ENCODE results near the gene AKNA.
"Not testable (repeated sequence)": the region's sequence is repeated elsewhere in the genome, so short reads cannot be mapped to it uniquely, and the experiment has no call there.

Gene AKNA

DNA sequence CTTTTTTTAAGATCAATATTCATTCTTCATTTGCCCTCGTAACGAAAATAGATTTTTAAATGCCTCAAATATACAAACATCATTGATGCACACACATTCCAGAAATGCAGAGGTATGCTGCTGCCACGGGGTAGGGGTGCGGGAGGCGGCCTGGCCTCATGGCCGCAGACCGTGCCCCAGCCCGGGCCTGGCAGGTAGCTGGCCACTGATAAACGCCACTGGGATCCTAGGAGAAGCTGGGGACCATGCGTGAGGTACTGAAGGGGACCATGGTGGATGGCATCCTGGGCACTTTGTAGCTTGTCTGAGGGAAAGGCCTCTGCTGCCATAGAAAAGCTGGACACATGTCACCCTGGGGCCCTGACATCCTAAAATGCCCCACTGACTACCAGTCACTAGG, 51.6 kb downstream of the AKNA start:
- DNase-seq (ENCODE audit: low spot score), result no peak

DNA sequence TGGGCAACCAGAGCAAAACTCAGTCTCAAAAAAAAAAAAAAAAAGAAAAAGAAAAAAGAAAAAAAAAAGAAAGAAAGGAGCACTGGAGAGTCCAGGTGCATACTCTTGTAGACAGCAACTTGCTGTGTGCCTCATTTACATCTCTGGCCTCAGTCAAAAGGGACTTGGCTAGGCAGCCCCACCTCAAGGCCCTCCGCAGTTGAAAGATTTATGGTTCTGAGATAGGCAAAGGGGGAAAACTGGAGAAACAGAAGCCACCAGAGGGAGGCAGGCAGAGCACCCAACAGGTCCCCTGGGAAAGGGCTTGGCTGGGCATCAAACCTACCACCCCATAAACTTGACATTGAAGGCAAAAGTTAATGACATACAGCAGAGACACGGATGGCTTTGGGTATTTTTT, 52.0 kb downstream of the AKNA start:
- no peak for DNase-seq (ENCODE audit: low spot score)

DNA sequence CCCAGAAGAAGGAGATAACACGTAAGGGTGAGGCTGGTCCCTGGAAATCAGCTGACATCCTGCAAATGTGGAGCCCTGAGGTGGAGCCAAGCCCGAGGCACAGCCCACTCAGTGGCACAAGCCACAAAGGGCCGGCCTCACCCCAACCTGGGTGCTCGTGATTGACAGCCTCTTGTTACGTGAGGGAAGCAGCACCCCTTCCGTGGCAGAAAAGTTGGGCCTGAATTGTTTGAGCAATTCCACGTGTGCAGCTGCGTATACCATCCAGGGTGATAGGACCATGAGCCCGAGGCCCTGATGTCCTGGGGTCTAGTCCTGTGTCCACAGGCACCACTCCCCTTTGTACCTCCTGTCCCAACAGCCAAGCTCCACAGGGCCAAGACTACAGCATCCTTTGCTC, 53.3 kb downstream of the AKNA start:
- DNase-seq (ENCODE audit: low spot score), result no peak

DNA sequence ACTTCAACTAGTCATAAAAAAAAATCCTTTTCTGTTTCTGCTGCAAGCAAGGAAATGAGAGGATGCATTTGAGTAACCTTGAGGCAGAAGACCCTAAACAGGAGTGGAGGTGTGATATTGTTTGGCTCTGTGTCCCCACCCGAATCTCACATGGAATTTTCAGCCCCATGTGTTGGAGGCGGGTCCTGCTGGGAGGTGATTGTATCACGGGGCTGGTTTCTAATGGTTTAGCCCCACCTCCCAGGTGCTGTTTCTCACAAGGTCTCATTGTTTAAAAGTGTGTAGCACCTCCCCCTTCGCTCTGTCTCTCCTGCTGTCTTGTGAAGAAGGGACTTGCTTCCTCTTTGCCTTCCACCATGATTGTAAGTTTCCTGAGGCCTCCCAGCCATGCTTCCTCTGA, 54.1 kb downstream of the AKNA start:
- not testable (repeated sequence) for DNase-seq (ENCODE audit: low spot score)

DNA sequence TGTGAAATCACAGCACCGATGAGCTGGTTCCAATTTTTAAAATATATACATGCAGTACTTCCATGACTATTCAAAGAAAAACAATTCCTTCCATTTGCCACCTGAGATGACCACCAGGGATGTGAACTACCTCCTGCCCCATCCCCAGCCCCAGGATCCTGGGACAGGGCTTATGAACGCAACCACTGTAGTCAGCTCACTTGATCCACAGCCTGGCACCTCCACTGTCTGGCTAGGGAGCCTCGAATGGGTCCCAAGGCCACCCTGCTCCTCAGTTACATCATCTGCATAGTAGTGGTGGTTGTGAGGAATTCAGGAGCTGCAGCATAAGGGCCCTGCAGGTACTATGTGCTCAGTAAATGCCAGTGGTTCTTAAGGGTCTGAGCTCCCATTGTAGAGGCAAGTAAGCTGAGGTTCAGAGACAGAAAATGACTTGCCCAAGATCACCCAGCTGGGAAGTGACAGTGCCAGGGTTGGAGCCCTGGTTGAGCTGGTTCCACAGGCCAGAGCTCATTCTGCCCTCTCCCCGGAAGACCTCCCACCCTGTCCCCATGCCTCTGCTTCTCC, 55.2 kb downstream of the AKNA start:
- DNase-seq (ENCODE audit: low spot score), result not testable (repeated sequence)

DNA sequence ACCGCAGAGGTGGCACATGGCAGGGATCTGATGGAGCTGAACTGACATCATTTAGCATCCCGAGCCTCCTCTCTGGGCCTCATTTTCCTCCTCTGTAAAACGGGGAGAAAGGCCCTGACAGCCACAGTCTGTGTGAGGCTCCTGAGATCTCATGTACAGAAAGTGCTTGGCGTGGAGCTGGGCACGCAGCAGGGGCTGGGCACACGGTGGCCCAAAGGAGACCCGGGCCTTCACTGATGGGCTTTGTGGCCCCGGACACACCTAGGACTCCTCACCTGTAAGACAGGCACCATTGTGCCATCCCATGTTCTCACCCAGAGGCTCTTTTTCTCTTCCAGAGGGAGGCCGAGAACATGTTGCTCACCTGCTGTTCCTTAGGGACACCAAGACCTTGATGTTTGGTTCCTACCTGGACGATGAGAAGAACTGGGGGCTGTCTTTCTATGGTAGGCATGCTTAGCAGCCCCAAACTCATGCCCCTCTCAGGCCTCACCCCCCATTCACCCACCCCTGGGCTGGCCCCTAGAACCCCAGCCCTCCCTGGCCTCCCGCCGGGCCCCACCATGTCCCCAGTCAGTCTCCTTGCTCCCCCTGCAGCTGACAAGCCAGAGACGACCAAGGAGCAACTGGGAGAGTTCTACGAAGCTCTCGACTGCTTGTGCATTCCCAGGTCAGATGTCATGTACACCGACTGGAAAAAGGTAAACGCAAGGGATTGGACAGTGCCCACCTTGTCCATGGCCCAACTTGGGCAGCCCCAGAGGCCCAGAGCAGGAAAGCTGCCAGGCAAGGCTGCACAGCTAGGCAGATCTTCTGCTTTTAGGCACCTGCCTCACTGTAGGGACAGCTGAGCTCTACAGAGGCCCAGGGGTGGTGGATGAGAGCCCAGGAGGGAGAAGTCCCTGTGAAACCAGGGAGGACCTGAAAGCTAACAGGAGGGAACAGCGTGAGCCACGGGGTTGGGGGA, 56.3 kb downstream of the AKNA start:
- DNase-seq (ENCODE audit: low spot score), result not testable (repeated sequence)

DNA sequence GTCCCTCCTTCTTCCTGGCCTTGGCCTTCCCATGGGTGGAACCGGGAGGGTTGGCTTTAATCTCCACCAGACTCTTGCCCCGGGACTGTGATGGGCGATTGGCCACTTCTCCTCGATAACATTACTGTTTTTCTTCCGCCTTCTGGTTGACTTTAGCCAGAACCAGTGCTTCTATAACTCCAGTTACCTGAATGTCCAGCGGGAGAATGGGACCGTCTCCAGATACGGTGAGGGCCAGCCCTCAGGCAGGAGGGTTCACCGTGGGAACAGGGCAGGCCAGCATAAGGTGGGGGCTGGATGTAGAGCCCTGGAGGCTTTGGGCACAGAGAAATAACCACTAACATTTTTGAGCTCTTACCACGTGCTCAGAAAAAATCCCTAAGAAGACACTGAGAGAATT, 57.1 kb downstream of the AKNA start:
- DNase-seq (ENCODE audit: low spot score), result no peak

DNA sequence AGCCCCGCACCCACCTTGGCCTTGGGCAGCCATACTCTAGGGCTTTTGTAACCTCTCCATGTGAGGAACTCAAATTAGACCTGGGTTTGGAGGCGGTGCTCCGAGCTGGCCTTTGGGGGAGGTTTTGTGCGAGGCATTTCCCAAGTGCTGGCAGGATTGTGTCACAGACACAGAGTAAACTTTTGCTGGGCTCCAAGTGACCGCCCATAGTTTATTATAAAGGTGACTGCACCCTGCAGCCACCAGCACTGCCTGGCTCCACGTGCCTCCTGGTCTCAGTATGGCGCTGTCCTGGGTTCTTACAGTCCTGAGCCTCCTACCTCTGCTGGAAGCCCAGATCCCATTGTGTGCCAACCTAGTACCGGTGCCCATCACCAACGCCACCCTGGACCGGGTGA, 58.2 kb downstream of the AKNA start, which contains the start of gene ORM2:
ORM2 (plus strand) TSS at position 245 of the 398 bp plus-strand sequence; CDS start at position 281, 36 bp downstream.
- DNase-seq (ENCODE audit: low spot score), result not testable (repeated sequence)

DNA sequence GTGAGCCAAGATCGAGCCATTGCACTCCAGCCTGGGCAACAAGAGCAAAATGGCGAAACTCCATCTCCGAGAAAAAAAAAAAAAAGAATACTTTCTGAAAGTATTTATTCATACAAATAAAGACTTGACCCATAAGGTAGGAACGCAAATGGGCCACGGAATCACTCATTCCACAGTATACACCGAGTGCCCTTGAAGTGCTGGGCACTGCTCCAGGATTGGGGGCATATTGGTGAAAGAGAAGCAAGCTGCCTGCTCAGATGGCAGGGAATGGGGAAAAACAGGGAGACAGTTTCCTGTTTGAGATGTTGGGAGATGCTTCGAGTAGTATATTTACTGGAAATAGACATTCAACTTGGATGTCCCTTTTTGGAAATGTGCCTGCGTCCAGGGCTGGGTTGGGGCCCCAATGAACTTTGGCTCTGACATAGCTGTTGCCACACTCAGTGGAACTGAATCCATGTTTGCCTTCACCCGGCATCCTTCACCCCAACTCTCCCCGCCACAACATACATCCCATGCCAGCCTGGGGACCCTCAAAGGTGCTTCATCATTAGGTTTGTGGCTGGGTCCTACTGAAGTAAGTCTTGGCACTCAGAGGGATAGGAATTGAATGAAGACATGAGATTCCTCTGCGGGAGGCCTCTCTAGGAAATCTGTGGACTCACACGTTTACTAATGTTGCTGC, 58.7 kb downstream of the AKNA start:
- not testable (repeated sequence) for DNase-seq (ENCODE audit: low spot score)

DNA sequence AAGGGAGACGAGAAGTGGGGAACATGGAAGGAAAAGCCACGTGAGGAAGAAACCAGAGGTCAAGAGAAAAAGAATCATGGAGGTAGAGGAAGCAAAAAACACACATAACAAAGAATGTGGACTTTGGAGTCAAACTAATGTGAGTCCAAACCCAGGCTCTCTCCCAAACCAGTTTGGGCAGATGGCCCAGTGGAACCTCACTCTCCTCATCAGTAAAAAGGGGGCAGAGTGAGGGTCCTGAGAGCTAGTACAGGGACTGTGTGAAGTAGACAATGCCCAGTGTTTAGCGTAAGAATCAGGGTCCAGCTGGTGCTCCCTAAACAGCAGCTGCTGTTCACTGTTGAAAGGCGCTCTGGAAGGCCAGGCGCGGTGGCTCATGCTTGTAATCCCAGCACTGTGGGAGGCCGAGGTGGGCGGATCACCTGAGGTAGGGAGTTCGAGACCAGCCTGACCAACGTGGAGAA, 59.4 kb downstream of the AKNA start:
- not testable (repeated sequence) for DNase-seq (ENCODE audit: low spot score)

DNA sequence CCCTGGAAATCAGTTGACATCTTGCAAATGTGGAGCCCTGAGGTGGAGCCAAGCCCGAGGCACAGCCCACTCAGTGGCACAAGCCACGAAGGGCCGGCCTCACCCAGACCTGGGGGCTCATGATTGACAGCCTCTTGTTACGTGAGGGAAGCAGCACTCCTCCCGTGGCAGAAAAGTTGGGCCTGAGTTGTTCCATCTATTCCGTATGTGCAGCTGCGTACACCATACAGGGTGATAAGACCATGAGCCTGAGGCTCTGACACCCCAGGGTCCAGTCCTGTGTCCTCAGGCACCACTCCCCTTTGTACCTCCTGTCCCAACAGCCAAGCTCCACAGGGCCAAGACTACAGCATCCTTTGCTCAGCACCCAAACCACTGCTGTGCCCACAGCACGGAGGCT, 60.0 kb downstream of the AKNA start:
- DNase-seq (ENCODE audit: low spot score), result no peak

DNA sequence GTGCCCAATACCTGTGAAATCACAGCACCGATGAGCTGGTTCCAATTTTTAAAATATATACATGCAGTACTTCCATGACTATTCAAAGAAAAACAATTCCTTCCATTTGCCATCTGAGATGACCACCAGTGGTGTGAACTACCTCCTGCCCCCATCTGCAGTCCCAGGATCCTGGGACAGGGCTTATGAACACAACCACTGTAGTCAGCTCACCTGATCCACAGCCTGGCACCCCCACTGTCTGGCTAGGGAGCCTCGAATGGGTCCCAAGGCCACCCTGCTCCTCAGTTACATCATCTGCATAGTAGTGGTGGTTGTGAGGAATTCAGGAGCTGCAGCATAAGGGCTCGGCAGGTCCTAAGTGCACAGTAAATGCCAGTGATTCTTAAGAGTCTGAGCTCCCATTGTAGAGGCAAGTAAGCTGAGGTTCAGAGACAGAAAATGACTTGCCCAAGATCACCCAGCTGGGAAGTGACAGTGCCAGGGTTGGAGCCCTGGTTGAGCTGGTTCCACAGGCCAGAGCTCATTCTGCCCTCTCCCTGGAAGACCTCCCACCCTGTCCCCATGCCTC, 62.0 kb downstream of the AKNA start:
- DNase-seq (ENCODE audit: low spot score), result not testable (repeated sequence)

DNA sequence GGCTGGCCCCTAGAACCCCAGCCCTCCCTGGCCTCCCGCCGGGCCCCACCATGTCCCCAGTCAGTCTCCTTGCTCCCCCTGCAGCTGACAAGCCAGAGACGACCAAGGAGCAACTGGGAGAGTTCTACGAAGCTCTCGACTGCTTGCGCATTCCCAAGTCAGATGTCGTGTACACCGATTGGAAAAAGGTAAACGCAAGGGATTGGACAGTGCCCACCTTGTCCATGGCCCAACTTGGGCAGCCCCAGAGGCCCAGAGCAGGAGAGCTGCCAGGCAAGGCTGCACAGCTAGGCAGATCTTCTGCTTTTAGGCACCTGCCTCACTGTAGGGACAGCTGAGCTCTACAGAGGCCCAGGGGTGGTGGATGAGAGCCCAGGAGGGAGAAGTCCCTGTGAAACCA, 62.8 kb downstream of the AKNA start:
- DNase-seq (ENCODE audit: low spot score), result not testable (repeated sequence)

DNA sequence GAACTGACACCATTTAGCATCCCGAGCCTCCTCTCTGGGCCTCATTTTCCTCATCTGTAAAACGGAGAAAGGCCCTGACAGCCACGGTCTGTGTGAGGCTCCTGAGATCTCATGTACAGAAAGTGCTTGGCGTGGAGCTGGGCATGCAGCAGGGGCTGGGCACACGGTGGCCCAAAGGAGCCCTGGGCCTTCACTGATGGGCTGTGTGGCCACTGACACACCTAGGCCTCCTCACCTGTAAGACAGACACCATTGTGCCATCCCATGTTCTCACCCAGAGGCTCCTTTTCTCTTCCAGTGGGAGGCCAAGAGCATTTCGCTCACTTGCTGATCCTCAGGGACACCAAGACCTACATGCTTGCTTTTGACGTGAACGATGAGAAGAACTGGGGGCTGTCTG, 63.3 kb downstream of the AKNA start:
- no peak for DNase-seq (ENCODE audit: low spot score)

DNA sequence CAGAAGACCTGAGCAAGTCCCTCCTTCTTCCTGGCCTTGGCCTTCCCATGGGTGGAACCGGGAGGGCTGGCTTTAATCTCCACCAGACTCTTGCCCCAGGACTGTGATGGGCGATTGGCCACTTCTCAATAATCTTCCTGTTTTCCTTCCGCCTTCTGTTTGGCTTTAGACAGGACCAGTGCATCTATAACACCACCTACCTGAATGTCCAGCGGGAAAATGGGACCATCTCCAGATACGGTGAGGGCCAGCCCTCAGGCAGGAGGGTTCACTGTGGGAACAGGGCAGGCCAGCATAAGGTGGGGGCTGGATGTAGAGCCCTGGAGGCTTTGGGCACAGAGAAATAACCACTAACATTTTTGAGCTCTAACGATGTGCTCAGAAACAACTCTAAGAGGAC, 63.9 kb downstream of the AKNA start:
- DNase-seq (ENCODE audit: low spot score), result not testable (repeated sequence)

DNA sequence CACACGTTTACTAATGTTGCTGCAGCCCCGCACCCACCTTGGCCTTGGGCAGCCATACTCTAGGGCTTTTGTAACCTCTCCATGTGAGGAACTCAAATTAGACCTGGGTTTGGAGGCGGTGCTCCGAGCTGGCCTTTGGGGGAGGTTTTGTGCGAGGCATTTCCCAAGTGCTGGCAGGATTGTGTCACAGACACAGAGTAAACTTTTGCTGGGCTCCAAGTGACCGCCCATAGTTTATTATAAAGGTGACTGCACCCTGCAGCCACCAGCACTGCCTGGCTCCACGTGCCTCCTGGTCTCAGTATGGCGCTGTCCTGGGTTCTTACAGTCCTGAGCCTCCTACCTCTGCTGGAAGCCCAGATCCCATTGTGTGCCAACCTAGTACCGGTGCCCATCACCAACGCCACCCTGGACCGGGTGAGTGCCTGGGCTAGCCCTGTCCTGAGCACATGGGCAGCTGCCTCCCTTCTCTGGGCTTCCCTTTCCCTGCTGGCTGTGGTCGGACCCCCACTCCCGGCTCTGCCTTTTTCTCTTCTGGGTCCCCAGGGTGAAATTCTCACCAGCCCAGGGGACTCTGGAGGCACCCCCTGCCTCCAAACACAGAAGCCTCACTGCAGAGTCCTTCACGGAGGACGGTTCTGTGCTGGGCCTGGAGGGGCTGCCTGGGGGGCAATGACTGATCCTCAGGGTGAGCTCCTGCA, 64.8 kb downstream of the AKNA start, which contains the start of gene ORM1:
ORM1 (plus strand) TSS at position 268 of the 701 bp plus-strand sequence; CDS start at position 304, 36 bp downstream.
- not testable (repeated sequence) for DNase-seq (ENCODE audit: low spot score)

DNA sequence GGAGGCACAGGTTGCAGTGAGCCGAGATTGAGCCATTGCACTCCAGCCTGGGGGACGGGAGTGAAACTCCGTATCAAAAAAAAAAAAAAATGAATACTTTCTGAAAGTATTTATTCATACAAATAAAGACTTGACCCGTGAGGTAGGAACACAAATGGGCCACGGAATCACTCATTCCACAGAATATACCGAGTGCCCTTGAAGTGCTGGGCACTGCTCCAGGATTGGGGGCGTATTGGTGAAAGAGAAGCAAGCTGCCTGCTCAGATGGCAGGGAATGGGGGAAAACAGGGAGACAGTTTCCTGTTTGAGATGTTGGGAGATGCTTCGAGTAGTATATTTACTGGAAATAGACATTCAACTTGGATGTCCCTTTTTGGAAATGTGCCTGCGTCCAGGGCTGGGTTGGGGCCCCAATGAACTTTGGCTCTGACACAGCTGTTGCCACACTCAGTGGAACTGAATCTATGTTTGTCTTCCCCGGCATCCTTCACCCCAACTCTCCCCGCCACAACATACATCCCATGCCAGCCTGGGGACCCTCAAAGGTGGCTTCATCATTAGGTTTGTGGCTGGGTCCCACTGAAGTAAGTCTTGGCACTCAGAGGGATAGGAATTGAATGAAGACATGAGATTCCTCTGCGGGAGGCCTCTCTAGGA, 65.5 kb downstream of the AKNA start:
- DNase-seq (ENCODE audit: low spot score), result not testable (repeated sequence)

DNA sequence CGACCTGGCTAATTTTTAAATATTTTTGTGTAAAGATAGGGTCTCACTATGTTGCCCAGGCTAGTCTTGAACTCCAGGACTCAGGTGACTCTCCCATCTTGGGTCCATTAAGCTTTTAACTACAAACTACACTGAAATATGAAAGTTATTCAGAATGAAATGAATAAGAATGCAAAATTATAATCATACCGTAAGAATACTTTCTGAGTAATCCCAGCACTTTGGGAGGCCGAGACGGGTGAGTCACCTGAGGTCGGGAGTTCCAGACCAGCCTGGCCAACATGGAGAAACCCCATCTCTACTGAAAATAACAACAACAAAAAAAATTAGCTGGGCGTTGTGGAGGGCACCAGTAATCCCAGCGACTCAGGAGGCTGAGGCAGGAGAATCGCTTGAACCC, 66.0 kb downstream of the AKNA start:
- DNase-seq (ENCODE audit: low spot score), result peak; percentile 58

DNA sequence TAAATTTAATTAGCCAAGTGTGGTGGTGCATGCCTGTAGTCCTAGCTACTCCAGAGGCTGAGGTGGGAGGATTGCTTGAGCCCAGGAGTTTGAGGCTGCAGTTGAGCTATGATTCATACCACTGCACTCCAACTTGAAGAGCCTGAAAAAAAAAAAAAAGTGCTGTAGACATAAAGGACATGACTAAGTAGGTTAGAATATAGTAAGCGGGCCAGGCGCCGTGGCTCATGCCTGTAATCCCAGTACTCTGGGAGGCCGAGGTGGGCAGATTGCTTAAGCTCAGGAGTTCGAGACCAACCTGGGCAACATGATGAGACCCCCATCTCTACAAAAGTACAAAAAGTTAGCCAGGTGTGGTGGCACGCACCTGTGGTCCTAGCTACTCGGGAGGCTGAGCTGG, 67.1 kb downstream of the AKNA start:
- not testable (repeated sequence) for DNase-seq (ENCODE audit: low spot score)

DNA sequence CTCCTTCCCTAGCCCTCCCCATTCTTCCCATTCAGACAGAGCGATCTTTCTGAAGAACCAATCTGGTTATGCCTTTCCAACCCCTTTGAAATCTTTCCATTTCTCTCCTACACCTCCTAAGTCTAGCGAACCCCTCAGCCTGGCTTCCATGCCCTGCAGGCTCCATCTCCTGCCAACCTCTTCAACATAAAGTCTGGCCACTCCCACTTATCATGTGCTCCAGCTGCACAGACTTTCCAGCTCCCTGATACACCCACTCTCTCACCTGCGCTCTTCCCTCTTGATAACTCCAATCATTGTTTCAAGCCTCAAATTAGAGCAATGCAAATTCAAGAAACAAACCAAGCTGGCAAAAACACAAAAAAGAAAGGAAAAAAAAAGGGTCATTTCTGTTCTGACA, 68.6 kb downstream of the AKNA start:
- DNase-seq (ENCODE audit: low spot score), result no peak

DNA sequence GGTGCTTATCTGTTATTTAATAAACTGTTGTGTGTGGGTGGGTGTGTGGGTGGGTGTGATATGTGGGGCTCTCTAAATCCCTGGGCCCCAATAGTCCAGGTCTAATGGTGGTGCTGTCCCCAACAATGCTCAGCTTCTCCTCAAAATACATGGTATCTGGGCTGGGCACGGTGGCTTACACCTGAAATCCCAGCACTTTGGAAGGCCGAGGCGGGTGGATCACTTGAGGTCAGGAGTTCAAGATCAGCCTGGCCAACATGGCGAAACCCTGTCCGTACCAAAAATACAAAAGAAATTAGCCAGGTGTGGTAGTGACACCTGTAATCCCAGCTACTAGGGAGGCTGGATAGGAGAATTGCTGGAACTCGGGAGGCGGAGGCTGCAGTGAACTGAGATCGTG, 69.4 kb downstream of the AKNA start:
- no peak for DNase-seq (ENCODE audit: low spot score)

All from activated CD4-positive, alpha-beta T cell treated with anti-CD3 and anti-CD28 coated beads, Interleukin-2, Interleukin-4, amounts not matched to agents 100 ng/mL and 50 ng/mL, durations not matched to agents 16 hours and 8 hours (primary cell).